NCI-H82 (cell line): ENCODE results near the gene LHX2.

Experiments
- DNase-seq: peaks from one replicate; lab custom pipeline; 2025; lab: John Stamatoyannopoulos, UW

Gene LHX2

DNA sequence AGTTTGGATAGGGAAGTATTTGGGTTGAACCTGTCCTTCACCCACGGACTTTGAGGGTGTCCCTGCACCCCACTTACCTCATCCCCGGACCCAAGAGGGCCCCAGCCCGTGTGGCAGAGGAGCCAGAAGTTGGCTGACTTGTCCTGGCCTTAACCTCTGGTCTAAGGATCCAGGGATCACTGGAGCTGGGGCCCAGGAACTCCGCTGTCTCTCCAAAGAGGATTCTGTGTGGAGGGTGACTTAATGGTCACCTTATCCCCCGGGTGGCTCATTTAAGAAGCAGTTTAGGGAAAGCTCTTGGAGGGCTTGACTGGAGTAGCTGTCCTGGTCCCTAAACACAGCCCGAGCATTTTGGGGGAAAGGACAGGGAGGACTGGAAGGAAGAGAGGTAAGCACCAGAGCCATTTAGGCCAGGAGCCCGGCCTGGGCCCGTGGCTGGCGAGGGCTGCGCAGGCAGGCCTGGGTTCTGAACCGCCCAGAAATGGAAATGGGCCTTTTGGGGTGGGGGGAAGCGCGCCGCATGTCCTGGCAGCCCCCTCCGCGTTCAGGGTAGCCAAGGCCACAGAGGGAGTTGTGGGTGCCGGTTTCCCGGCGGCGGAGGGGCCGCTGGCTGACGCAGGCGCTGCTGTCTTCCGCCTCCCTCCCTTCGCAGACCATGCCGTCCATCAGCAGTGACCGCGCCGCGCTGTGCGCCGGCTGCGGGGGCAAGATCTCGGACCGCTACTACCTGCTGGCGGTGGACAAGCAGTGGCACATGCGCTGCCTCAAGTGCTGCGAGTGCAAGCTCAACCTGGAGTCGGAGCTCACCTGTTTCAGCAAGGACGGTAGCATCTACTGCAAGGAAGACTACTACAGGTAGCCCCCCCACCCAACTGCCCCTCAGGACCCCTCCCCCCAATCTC is 2.0 kb downstream of the LHX2 start:
- no peak for DNase-seq

DNA sequence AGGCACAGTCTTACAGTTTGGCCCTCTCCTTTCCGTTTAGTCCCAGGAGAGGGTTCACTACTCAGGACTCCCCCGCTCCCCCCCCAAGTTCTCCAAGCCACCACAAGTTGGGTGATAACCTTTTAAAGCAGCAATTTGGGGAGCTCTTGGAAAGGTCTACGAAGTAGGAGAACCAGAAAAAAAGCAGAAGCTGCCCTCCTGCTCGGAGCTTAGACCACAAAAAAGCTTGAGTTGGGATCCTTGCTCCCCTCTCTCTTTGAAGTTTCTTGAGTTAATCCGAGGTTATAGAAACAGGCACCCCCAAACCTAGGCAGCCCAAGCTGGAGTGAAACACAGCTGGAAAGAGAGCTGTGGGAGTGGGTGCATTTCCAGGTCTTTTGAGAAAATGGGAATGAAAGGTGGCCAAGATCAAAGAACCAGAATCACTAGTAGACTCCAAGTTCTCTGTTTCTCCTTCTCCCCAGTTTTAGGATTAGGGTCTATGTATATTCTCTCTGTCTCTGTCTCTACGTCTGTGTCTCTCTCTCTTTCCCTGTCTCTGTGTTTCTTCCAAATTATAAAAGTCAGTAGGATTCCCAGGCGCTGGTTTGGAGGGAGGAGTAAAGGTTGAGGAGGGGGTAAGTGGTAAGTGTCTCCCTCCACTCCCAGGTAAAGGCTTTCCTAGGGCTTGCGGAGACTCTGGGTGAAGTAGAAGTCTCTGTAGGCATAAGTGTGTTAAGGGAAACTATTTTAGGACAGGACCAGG is 2.8 kb downstream of the LHX2 start:
- no peak for DNase-seq

DNA sequence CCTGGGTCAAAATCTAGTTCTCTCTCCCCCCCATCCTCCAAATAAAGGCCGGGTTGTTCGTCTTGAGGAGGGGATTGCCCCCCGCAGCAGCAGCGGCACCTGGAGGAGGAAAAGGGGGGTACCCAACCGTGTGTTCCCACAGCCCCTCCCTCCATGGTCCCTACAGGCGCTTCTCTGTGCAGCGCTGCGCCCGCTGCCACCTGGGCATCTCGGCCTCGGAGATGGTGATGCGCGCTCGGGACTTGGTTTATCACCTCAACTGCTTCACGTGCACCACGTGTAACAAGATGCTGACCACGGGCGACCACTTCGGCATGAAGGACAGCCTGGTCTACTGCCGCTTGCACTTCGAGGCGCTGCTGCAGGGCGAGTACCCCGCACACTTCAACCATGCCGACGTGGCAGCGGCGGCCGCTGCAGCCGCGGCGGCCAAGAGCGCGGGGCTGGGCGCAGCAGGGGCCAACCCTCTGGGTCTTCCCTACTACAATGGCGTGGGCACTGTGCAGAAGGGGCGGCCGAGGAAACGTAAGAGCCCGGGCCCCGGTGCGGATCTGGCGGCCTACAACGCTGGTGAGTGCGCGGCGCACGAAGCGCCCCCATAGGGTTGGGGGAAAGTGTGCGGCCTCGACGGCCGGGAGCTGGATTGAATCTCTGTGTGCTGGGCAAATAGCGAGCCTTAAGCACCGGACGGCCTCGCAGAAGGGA is 3.5 kb downstream of the LHX2 start:
- no peak for DNase-seq

DNA sequence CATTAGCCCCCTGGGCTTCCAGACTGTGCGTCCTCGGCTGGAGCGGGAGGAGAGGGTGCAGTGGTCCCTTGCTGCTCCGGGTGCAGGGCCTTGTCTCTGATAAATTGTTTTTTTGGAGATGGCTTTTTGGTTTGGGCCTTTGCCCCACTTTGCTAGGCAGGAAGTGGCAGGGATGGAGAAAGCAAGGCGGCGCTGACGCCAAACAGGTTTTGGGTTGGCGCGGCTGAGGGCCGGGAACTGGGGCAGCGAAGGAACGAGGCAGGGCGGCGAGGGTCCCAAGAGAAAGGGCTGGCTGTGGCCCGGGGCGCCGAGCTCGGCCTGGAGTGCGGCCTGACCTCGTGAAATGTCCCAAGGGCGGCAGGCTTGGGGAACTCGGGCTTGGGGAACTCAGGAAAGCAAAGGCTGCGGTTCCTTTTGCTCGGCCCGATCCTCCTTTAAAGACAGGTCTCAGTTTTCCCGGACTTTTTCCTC is 4.1 kb downstream of the LHX2 start:
- no peak for DNase-seq

DNA sequence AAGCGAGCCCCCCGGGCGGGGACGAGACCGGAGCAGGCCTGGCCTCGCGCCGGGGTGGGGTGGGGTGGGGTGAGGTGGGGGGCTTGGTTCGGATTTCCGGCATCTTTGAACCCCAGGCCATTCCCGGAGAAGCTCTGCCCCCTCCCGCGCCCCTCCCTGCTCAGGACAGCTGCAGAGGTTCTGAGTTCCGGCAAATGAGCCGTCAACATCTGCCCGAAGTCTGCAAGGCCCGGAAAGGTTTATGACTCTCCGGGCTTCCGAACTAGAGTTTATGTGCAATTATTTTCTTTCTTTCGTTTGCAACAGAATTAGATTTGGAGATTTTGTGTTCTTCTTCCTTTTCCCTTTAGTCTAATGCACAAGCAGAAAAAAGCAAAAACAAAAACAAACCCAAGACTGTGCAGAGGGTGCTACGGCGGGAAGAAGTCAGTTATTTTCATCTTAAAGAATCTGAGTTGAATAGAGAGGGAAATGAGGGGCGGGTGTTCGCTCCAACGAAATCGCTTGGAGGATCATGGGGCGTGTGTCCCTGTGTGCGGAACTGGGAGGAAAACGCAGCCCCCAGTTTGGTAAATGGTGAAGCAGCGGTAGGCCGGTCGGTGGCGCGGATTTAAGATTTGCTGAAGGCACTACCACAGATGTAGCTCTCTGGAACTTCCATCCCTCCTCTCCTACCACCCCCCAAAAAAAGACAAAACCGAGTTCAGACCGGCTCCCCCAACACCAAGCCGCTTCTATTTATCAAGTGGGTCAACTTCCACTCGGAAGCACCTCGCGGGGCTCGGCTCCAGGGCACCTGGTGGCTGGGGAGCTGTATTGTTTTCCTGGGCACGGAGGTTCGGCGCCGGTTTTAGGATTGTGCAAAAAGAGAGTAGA is 4.8 kb downstream of the LHX2 start:
- DNase-seq, result no peak

DNA sequence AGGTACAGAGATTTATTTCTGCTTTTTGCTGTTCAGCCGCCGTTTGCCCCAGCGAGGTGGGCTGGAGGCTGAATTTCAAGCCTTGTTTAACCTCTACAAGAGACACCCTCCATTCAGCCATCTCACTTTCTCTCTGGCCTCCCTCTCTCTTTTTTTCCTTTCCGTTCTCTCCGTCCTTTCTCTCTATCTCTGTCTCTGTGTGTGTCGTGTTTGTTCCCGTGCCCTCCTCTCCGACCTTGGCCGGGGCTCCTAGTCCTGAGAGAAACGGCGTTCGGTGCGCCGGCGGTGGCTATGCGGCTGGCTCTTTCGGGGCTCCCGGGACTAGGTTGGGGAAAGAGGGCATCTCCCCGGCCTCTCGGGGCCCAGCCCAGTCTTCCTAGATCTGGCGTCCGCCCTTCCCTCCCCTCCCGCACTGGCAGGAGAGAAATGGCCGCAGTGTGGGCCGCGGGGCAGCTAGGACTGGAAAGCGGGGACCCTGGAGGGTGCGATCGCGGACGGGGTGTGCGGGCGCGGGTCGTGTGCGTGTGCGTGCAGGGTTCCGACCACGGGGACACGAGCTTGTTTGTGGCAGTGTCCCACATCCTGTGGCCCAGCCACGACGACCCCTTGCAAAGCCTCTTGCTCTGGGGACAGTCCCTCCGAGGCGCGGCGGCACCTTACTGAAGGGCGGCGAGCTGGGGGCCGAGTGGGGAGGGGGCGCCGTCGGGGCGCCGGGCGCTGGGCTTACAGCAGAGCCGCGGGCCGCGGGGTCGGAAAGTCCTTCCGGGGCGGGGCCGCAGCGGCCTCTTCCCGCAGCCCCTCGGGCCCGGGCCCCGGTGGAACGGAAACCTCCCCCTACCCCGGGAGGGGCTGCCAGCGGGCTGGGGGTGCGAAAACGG is 5.7 kb downstream of the LHX2 start:
- DNase-seq, result no peak

DNA sequence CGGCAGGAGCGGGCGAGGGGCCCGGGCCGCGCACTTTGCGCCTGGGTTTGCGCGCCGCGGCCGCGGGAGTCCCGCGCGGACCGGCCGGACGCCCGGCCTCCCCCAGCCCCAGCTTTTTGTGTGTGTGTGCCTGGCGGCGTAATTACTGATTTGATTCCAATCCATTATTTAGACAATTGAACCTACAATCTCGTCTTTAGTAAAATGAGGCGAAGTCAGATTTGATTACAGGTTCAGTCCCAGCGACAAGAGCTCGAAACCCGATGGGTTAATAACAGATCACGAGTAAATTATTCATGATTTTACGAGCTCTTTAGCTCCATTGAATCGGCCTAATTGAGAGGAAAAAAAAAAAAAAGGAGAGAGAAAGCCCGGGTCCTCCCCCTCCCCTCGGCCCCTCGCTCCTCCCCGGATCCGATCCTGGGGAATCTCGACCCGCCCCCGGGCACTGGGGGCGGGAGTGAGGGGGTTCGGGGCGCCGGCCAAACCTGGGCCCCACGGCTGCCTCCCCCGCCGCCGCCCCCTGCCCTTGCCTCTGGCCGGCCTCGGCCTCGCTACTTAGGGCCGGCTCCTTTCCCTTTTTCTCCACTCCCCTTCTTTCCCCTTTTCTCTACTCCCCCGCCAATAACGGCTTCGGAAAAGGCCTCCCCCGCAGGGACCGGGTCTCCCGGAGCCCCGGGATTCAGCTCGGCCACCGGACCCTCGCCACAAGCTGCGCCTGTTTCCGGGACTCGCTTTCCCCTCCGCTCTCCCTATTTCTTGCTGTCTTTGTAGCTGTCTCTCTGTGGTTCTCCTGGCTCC is 6.6 kb downstream of the LHX2 start:
- DNase-seq, result no peak

DNA sequence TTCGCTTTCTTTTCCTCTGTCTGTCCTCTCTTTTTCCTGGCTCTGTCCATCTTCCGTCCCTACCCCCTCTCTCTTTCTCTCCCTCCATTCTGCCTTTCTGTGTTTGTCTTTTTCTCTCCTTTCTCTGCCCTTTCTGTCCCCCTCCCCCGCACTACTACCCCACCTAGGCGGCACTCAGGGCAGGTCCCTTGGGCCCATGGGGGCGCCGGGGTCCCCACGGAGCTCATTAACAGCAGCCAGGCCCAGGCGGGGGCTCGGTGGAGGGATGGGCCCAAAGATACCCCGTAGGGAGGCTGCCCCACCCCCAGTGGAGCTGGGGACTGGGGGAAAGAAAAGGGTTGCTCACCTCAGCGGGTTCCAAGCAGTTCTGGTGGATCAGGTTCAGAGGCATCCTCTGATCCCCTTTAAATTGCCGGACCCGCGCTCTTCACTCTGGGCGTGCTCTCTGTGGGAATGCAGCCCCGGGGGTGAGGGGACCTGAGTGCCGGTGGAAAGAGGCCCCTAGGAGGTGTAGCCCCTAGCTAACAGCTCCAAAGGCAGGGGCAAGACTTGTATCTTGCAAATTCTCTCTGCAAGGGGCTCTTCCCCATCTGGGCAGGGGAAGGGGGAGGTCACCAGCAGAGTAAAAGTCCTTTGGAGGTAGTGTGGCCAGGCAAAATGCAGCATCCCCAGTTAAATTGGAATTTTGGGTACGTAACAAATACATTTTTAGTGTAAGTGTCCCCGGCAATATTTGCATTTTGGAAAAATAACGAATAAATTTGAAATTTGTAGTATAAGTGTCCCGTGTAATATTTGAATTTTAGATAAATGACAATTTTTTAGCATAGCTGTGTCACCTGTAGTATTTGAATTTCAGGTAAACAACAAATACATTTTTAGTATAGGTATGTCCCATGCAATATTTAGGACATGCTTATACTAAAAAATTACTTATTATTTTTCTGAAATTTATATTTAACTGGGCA is 7.4 kb downstream of the LHX2 start:
- DNase-seq, result no peak

DNA sequence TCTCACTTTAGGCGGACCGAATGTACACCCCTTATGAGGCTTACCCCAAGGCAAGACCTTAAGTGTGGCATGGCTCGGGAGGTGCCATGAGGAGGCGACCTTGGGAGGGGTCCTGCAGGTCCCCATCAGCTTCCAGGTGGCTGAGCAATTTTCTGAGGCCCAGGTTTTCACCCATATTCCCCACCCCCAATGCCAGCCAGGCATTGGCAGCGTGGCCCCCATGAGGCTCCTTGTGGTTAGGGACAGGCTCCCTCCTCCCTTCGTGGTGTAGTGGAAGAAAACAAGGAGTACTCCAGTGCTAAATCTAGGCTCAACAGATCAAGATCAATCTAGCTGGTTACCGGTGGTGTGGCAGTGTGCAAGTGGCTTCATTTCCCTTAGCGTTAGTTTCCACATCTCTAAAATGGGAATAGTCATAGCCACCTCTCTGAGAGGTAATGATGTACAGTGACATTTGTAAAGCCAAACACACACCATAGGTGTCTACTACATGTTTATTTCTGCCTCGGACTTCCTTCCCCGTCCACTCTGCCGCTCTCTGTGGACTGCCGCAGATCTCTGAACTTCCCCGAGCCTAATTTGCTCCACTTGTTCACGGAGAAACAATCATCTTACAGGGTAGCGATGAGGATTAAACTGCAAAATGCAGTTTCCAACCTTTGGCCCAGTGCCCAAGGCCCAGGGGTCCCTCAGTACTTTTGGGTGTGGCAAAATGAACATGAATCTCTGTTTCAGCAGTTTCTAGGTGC is 8.4 kb downstream of the LHX2 start:
- no peak for DNase-seq

DNA sequence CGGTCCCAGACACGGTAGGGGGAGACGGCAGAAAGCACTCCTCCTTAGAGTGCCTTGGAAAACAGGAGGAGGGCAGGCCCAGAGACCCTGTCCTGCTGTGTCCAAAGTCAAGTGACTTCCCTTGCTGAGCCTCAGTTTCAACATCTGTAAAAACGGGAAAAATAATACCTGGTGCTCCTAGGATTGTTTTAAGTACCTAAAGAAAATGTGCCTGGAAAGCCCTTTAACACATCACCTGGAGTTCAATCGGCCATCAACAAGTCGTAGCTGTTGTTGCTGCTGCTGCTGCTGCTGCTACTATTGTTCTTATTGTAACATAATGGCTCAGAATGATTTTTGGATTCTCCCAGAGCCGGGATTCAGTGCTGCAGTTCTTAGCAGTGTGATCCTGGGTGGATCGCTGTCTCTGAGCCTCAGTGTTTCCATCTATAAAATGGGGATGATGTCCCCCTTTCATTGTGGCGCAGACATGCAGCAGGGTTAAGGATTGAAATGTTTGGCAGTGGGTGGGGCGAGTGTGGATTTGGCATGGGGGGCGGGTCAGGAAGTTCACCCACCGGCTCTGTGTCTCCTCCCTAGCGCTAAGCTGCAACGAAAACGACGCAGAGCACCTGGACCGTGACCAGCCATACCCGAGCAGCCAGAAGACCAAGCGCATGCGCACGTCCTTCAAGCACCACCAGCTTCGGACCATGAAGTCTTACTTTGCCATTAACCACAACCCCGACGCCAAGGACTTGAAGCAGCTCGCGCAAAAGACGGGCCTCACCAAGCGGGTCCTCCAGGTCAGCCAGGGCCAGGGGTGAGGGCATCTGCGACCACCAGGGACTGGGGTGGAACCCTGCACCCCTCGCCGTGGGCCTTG is 9.2 kb downstream of the LHX2 start:
- no peak for DNase-seq

DNA sequence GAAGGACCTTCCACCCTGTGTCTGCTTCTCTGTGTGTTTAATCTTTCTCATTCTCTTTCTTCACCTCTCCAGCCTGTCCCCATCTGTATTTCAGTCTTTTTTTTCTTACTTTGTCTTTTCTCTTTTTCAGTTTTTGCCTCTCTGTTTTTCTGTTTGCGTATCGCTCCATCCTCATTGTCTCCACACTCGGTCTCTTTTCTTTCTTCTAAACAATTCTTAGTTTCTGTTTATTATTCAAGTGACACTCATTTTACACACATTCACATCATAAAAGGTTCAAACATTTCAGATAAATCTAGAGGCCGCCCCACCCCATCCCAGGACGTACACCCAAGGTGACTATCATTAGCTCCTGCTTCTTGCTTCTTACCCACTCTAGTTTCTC is 9.8 kb downstream of the LHX2 start:
- no peak for DNase-seq

DNA sequence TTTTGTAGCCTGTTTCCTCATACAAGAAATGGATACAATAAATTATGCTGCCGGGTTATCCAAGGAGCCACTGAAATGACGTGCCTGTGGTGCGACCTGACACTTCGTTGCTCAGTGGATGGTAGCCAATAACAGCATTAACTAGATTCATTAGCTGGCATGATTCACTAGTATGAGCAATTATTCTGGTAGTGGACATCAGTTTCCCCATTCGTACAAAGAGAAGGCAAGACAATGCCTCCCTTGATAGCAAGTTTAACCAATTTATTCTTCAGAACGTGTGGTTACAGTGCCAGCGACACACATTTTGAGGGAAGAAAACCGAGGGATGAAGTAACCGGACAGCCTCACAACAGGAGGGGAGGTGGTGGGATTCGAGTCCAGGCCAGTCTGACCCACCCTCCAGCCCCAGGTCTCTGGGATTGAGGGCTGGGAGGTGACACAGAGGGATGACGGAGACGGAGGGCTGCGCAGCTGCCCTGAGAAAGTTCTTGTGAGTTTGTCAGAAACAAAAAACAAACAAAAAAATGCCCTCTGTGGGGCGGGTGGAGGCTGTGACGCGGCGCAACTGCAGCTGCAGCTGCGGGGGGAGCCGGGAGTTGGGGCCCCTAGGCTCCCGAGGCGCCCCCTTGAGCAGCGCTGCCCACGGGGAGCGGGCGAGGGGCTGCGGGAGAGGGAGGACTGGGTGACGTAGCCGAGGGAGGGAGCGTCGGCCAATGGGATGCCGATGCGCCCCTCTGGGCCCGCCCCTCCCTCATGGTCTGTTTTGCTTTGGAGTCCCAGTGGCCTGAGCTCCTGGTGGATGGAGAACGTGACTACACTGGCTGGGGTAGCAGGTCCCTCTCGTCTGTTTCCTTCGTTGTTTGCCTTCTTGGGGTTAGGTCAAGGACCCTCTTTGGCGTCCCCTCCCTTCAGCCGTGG is 10.9 kb downstream of the LHX2 start:
- no peak for DNase-seq

DNA sequence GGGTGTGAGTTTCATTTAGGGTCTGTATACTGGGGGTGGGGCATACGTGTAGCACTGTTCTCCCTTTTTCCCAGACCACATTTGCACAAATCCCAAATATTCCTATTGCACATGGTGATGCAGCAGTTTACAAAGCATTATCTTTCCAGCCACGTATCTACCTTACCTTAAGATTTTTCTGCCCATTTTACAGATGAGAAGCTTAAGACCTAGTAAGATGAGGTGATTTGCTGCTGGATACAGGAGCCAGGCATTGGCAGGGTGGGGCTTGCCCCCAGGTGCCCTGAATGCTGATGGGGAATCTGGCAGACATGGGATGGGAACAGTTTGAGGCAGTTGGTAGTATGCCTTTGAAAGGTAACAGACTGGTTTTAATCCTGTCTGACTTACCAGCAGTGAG is 12.5 kb downstream of the LHX2 start:
- DNase-seq, result no peak

DNA sequence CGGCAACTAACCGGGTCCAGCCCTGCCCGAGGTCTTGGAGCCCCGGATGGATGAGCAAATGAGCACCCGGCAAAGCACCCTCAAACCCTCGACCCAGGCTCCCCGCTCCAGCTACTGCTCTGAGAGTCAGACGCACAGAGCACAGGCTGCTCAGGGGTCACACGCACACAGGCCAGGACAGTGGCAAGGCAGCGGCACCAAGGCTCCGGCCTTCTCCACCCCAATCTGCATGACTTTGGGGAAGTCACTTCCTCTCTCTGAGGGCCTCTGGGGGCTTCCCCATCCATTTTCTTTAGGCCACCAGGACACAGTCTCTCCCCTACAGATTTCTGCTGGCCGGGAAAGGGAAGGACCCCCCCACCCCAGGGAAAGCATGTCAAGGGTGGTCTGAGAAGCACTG is 18.0 kb downstream of the LHX2 start:
- DNase-seq, result no peak

DNA sequence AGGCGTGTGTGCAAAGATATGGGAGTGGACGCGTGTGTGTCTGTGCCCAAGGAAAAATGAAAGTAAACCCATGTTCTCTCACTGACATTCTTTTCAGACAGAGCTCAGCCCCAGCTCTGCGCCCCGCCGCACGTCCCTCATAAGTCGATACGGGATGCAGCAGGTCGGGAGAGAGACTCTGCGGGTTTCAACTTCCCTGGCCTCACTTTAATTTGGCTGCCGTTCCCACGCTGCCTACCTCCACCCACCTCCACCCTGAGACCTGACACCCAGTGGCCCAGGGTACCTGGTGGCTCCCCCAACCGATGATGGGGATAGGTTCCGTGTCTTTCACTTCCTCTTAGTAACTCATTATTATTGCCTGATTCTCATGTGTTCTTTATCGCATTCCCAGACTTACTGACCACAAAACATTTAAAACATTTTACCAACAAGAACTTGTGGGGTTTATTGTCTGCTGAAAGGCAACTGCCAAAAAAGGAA is 19.4 kb downstream of the LHX2 start:
- no peak for DNase-seq

DNA sequence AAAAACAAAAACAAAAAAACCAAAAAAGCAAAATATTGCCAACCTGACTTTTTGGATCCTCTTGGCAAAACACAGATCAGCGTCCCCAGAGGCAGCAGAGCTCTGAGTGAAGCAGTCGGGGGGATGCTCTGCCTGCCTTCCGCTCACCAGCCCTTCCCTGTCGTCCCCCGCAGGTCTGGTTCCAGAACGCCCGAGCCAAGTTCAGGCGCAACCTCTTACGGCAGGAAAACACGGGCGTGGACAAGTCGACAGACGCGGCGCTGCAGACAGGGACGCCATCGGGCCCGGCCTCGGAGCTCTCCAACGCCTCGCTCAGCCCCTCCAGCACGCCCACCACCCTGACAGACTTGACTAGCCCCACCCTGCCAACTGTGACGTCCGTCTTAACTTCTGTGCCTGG is 20.7 kb downstream of the LHX2 start:
- DNase-seq, result no peak
